ENCODE results near the gene MRPL2.

The MRPL2 gene

DNA sequence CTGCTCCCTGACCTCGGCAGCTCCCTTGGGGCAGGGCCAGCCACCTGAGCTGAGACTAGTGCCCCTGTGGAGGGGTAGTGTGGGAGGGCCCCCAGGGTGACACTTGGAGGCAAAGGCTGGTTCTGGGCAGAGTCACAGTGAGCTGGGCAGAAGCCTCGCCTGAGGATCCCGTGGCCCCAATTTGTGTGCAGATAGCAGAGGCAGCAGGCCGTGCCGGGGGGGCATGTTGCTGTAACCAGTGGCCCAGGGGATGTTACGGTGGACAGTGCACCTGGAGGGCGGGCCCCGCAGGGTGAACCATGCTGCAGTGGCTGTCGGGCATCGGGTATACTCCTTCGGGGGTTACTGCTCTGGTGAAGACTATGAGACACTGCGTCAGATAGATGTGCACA lies 42.3 kb downstream of the MRPL2 start:
- no peak for DNase-seq

DNA sequence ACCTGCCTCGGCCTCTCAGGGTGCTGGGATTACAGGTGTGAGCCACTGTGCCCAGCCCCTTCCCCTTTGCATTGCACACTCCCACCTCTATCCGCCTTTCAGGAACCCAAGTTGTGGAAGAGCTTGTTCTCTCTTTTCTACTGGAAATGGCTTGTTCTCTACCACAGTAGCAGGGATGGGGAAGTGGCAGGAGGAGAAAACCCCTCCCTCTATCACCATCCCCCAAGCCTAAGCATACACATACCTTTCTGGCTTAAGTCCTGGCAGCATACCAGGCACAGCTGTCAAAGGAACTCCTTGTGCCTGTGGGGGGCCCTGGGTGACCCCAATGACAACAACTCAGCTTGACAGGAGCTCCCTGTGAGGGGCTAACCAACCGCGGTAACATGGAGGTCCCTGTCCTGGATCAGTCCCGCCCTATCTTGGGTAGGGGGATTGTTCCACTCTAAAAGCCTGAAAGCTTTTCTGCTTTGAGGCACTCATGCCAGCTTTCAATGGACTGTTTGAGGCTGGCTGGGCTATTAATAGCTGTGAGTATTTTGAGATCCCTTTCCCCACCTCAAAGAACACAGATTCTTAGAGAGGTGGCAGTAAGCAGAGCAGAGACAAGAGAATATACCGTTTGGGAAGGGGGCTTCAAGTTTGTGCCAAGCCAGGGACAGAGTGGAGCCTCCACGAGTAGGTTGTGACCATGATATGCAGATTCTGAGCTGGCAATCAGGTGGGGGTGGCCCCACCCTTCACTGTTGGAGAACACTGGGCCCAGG lies 42.9 kb downstream of the MRPL2 start:
- DNase-seq = no peak

DNA sequence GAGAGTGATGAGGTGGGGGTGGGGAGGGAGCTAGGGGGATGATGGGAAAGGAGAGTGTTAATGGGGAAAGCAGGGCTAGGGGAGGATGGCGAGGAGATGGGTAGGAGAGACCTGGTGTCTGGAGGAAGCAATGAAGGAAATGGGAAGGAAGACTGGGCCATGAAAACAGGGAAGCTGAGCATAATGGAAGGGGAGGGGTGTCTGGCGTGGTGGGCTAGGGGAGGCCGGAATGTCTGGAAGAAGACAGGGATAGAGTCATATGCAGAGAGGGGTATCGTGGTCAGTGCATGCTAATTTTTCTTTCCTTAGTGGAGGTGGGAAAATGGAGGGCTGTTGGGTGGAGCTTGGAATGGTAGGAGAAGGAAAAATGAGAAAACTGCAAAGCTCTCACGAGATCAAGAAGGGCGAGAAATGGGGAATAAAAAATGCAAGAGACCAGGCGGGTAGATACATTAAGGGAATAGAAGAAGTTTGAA lies 44.8 kb downstream of the MRPL2 start:
- no peak for DNase-seq

DNA sequence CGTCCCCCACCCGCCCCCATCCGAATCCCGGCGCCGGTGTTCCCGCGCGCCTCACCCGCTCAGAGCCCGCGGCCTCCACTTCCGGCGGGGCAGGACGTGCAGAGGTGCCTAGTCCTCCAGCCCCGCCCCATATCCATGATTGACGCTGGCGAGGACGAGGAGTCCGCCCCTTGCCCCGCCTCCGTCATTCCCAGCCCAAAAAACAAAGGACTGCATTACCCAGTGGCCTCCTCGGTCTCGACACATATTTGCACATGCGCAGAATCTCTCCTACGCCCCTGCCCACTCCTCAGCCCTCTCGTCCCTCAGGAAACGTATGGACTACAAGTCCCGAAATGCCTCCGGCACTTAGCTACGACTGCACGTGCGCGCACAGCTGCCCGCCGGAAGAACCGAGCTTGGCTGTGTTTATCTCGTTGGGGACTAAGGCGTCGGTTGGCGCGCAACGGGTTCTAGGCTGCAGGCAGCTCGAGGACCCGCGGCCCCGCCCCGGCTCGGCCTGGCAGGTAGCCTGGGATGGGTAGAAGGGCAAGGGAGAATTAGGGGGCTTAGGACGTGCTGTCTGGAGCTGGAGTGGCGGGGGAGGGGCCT lies 45.3 kb downstream of the MRPL2 start, which contains the start of the genes KLHDC3 and MEA1:
TSS of gene KLHDC3 (plus strand) at position 407 of the 591 bp plus-strand sequence. CDS start 2,944 bp downstream, outside the sequence.
TSS of gene MEA1 (minus strand) at position 104 of the 591 bp plus-strand sequence. CDS start 133 bp downstream, outside the sequence.
- peak; percentile 100 for DNase-seq

DNA sequence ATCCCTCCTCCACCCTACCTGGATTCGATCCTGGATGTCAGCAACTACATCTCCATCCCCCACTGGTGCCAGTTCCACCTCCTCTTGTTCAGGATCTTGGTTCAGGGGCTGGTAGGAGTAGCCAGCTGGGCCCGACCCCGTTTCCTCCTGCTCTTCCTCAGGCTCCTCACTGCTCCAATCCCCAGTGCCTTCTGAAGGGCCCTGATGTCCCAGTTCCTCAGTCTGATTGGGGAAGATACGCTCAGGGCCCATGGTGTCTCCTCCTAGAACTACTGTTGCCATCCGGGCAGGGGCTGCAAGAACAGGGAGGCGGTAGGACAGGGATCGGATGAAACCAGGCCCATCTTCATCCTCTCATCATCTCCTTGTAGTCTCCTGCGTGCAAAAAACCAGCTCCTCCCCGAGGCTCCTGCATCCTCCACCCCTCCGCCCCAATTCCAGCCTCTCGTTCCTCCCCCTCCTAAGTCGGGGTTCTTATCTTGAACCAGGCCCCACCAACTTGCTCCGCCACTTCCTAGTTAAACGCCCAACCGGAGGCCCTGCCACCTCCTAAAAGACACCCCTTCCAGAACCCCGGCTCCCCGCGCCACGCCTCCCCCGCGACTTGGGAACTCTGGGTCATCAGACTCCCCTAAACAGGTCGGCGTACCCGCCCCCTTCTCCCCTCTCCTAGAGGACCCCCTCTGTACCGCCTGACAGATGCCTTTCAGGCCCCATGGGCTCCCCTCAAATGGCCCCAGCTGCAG lies 46.0 kb downstream of the MRPL2 start:
- DNase-seq = peak; percentile 72

DNA sequence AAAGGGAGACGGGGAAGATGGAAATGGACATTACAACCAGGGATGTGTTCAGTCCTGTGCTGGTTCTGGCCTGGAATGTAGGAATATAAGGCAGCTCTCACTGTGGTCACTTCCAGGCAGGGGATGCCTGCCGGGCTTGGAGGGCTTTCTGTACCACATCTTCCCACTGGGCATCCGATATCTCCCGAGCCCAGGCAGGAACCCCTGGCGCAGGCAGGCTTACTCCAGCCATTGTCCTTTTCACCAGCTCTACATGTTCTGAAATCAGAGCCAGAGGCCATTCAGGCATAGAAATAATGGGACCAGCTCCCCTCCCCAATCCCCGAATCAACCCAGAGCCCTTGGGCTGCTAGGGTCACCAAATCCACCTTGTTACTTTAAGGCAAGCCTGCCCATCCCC lies 46.9 kb downstream of the MRPL2 start:
- DNase-seq = no peak

DNA sequence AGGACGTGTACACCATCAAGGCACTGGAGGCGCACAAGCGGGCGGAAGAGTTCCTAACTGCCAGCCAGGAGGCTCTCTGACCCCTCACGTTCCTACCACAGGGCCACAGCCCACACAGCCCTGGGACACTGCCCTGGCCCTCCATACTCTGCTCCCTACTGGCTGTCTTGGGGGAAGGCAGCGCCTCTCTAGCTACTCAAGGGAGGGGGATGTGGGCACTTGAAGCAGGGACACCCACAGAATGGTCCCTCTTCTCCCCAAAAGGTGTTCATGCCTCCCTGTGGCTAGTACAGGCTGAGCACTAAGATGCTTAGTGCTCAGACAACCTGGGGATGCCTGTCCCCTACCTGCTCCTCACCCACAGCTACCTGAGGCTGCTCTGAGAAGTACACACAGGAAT lies 48.0 kb downstream of the MRPL2 start:
- DNase-seq = no peak

DNA sequence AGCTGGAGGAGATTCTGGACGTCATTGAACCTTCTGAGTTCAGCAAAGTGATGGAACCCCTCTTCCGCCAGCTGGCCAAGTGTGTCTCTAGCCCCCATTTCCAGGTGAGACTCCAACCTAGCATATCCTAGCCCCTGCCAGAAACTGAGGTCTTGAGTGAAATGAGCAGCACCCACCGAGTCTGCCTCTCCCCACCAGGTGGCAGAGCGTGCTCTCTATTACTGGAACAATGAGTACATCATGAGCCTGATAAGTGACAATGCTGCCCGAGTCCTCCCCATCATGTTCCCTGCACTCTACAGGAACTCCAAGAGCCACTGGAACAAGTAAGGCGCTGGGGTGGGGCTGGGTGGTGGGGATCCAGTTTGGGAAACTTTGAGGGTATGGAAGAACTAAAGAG lies 50.1 kb downstream of the MRPL2 start:
- peak; percentile 5 for DNase-seq

DNA sequence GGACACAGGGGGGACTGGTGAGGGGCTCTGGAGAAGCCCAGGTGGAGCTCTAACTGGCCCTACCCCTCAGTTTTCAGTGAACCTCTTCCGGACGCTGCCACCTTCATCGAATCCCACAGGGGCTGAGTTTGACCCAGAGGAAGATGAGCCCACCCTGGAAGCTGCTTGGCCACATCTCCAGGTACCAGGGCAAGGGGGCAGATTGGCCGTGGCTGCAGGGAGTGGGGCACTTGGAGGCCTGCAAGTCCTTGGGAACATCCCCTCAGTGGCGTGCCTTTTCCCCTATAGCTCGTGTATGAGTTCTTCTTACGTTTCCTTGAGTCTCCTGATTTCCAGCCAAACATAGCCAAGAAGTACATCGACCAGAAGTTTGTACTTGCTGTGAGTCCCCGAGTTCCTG lies 52.1 kb downstream of the MRPL2 start:
- DNase-seq = no peak

DNA sequence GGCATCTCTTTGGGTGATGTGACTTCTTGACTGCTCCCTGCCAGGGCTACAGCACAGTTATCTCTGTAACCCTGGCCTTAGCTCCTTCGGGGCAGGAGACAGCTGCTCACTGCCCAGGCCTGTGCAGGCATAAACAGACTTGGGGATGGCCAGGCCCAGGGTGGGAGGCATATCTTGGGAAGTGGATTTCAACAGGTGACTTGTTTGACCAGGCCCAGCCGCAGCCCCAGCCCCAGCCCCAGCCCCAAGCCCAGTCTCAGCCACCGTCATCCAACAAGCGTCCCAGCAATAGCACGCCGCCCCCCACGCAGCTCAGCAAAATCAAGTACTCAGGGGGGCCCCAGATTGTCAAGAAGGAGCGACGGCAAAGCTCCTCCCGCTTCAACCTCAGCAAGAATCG lies 53.0 kb downstream of the MRPL2 start:
- no peak for DNase-seq

DNA sequence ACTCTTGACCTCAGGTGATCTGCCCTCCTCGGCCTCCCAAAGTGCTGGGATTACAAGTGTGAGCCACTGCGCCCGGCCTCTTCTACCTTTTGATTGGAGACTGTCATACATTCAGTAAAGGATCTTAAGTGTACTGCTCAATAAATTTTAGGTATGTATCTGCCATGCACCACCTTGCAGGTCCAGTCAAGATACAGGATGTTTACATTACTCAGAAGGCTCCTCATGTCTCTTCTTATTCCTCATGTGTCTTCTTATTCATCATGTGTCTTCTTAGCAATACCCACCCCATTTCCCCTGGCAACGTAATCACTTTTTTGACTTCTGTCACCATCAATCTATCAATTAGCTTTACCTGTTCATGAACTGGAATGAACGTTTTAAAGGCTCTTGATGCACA lies 53.4 kb downstream of the MRPL2 start:
- no peak for DNase-seq
